Measurements from ENCODE around the gene SREK1.

SREK1 gene

GRCh38 chr5:66224773-66225553, 80.9 kb downstream of the SREK1 start:
- no peak for ATAC-seq
- no peaks in the 10 kb centered on the region for H3K4me1 Mint-ChIP-seq
- H3K27me3 Mint-ChIP-seq: peaks cover 8% of the 10 kb centered on the region
- no peak overlapping the region for H3K4me3 Mint-ChIP-seq
- H3K9me3 Mint-ChIP-seq: peaks cover 15% of the 10 kb centered on the region
- H3K27ac Mint-ChIP-seq: no peak overlapping the region
- H3K36me3 Mint-ChIP-seq: peaks cover 12% of the 10 kb centered on the region

DNA sequence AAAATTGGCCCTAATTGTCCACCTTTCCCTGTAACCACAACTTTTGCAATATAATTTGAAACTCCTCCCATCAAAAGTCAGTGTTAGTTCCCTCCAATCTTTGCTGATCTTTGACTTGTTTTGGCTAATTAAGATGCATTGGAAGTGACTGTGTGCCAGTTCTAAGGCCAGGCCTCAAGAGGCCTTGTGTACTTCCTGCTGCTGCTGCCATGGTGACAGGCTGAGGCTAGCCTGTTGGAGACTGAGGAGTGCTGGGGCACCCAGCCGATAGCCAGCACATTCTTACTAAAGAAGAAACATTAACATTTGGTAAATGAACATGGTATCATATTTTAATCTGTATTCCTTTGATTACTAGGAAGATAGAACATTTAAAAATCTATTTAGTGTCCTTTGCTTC, 86.5 kb downstream of the SREK1 start:
- no peak for ATAC-seq
- Mint-ChIP-seq H3K27ac (no peak overlapping the region), H3K27me3 (peaks cover 7% of the 10 kb centered on the region), H3K4me1 (no peaks in the 10 kb centered on the region), H3K9me3 (peaks cover 9% of the 10 kb centered on the region), H3K4me3 (no peak overlapping the region), H3K36me3 (peaks cover 6% of the 10 kb centered on the region)

- Mint-ChIP-seq H3K27ac (no peak overlapping the region), H3K27me3 (peaks cover 17% of the 10 kb centered on the region), H3K4me3 (no peak overlapping the region), H3K4me1 (no peaks in the 10 kb centered on the region), H3K9me3 (peaks cover 2% of the 10 kb centered on the region), H3K36me3 (no peaks in the 10 kb centered on the region)
- ATAC-seq: no peak
Observed at GRCh38 chr5:66231508-66231907, 87.4 kb downstream of the SREK1 start.

DNA sequence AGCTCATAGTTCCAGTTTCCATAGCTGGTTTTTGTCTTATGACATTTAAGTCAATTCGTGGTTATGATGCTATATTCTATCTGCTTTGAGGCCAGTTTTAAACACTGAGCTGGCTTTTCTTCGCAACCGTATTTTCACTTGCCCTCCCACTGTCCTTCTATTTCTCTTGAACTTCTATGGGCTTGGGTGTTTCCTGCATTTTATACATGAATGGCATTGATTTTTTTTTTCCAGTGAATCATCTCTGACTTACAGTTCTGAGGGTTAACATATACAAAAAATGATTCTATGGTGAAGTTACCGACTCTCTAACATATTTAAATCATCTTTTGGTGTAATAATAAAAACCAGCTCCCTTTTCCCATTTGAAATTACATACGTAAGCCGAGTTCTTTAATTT, 88.2 kb downstream of the SREK1 start:
- H3K4me1 Mint-ChIP-seq: no peaks in the 10 kb centered on the region
- H3K27me3 Mint-ChIP-seq: peaks cover 19% of the 10 kb centered on the region
- H3K9me3 Mint-ChIP-seq: peaks cover 2% of the 10 kb centered on the region
- no peak for ATAC-seq
- no peak overlapping the region for H3K4me3 Mint-ChIP-seq
- H3K27ac Mint-ChIP-seq: no peak overlapping the region
- no peaks in the 10 kb centered on the region for H3K36me3 Mint-ChIP-seq

GRCh38 chr5:66232706-66233445, 88.8 kb downstream of the SREK1 start:
- H3K27ac Mint-ChIP-seq: no peak overlapping the region
- H3K4me3 Mint-ChIP-seq: no peak overlapping the region
- no peak for ATAC-seq
- H3K36me3 Mint-ChIP-seq: no peaks in the 10 kb centered on the region
- H3K4me1 Mint-ChIP-seq: no peaks in the 10 kb centered on the region
- peaks cover 2% of the 10 kb centered on the region for H3K9me3 Mint-ChIP-seq
- peaks cover 19% of the 10 kb centered on the region for H3K27me3 Mint-ChIP-seq

All from stimulated activated memory B cell treated with anti-CD40 and anti-IgM and Interleukin-4, amounts not matched to agents 10 μg/mL and 1 μg/mL and 100 μg/mL, for 72 hours (primary cell).